ENCODE results near the gene ASB16. TPM values are rescaled to one million over a fixed set of nuclear protein-coding genes. Genes with fewer than 3 reads are reported as not detected.

Gene ASB16
- polyA plus RNA-seq, 1 donor from 2014 or later: not detected

- H3K4me2 ChIP-seq (ENCODE audit: low read length): no peak overlapping the region
- H3K79me2 ChIP-seq (replicated peaks; ENCODE audit: insufficient read depth, low read length): peaks cover 29% of the 10 kb centered on the region
- H3K27ac ChIP-seq (ENCODE audit: low read length): peak overlapping the region; percentile 73
These were observed 48.7 kb downstream of the ASB16 start for GRCh38 chr17:44219108-44219615.

GRCh38 chr17:44219616-44220212 is 49.2 kb downstream of the ASB16 start, which contains the start of gene UBTF:
UBTF (minus strand) TSS chr17:44219675; CDS start chr17:44218229, 1,446 bp downstream.
- Histone ChIP-seq H4K20me1 (ENCODE audit: insufficient read depth) (peaks cover 24% of the 10 kb centered on the region), H3K27ac (ENCODE audit: low read length) (peak within 1 kb of the TSS; percentile 96), H3K4me3 (ENCODE audit: low read length) (peak within 1 kb of the TSS; percentile 97), H3K79me2 (replicated peaks; ENCODE audit: insufficient read depth, low read length) (peaks cover 29% of the 10 kb centered on the region), H3F3A (ENCODE audit: insufficient read depth, low read length, poor library complexity, severe bottlenecking) (no peaks in the 10 kb centered on the region), H2AFZ (ENCODE audit: low read depth, low read length) (no peak within 1 kb of the TSS), H3K27me3 (ENCODE audit: insufficient read depth, low read depth, low read length) (no peaks in the 10 kb centered on the region), H3K9me2 (ENCODE audit: insufficient read depth, low read length) (no peaks in the 10 kb centered on the region), H3K4me2 (ENCODE audit: low read length) (no peak within 1 kb of the TSS), H3K9me3 (ENCODE audit: low read length) (no peaks in the 10 kb centered on the region), H3K36me3 (ENCODE audit: insufficient read depth, low read length) (peaks cover 14% of the 10 kb centered on the region), H3K9ac (ENCODE audit: low read length) (peak within 1 kb of the TSS; percentile 99)
- TF ChIP-seq REST (IDR thresholded peaks at IDR 0.05; ENCODE audit: borderline replicate concordance) (no peak), POLR2AphosphoS5 (IDR thresholded peaks at IDR 0.05) (peak; percentile 29), TAF1 (IDR thresholded peaks at IDR 0.05; ENCODE audit: low read depth) (peak; percentile 55)

More at GRCh38 chr17:44219108-44219615, 48.7 kb downstream of the ASB16 start:
- no peaks in the 10 kb centered on the region for H3F3A ChIP-seq (ENCODE audit: insufficient read depth, low read length, poor library complexity, severe bottlenecking)
- peak; percentile 19 for TF ChIP-seq EP300 (conservative IDR thresholded peaks at IDR 0.05; ENCODE audit: poor library complexity, severe bottlenecking)
- no peak for TF ChIP-seq POLR2AphosphoS5 (IDR thresholded peaks at IDR 0.05)
- TF ChIP-seq RAD21 (conservative IDR thresholded peaks at IDR 0.05): peak; percentile 20
- TF ChIP-seq EZH2 (IDR thresholded peaks at IDR 0.05; ENCODE audit: borderline replicate concordance, insufficient read depth, low read length, poor library complexity, severe bottlenecking): no peak
- peak; percentile 29 for TF ChIP-seq SMC3 (conservative IDR thresholded peaks at IDR 0.05; ENCODE audit: poor library complexity)
- no peak for TF ChIP-seq REST (IDR thresholded peaks at IDR 0.05; ENCODE audit: borderline replicate concordance)
- peak; percentile 46 for TF ChIP-seq MXI1 (conservative IDR thresholded peaks at IDR 0.05; ENCODE audit: poor library complexity, severe bottlenecking)
- TF ChIP-seq CTCF (IDR thresholded peaks at IDR 0.05; ENCODE audit: poor library complexity, severe bottlenecking): peak; percentile 61
- TF ChIP-seq TAF1 (IDR thresholded peaks at IDR 0.05; ENCODE audit: low read depth): no peak
- H4K20me1 ChIP-seq (ENCODE audit: insufficient read depth): peaks cover 24% of the 10 kb centered on the region
- peak overlapping the region; percentile 99 for H3K9ac ChIP-seq (ENCODE audit: low read length)
- H3K36me3 ChIP-seq (ENCODE audit: insufficient read depth, low read length): peaks cover 19% of the 10 kb centered on the region
- no peaks in the 10 kb centered on the region for H3K27me3 ChIP-seq (ENCODE audit: insufficient read depth, low read depth, low read length)
- H3K4me3 ChIP-seq (ENCODE audit: low read length): peak overlapping the region; percentile 97
- no peaks in the 10 kb centered on the region for H3K9me2 ChIP-seq (ENCODE audit: insufficient read depth, low read length)
- no peaks in the 10 kb centered on the region for H3K9me3 ChIP-seq (ENCODE audit: low read length)
- H2AFZ ChIP-seq (ENCODE audit: low read depth, low read length): no peak overlapping the region
